ENCODE measurements around the gene MAST4.

- TF ChIP-seq CTCF (IDR thresholded peaks at IDR 0.05) (no peak), EZH2 (IDR thresholded peaks at IDR 0.05; ENCODE audit: borderline replicate concordance, insufficient read depth, low read depth, low read length, poor library complexity, severe bottlenecking) (no peak)
Observed at GRCh38 chr5:66745297-66745696, 149.1 kb downstream of the MAST4 start.

Measured in B cell (primary cell).